ENCODE measurements around the gene GABBR2.

The GABBR2 gene

DNA sequence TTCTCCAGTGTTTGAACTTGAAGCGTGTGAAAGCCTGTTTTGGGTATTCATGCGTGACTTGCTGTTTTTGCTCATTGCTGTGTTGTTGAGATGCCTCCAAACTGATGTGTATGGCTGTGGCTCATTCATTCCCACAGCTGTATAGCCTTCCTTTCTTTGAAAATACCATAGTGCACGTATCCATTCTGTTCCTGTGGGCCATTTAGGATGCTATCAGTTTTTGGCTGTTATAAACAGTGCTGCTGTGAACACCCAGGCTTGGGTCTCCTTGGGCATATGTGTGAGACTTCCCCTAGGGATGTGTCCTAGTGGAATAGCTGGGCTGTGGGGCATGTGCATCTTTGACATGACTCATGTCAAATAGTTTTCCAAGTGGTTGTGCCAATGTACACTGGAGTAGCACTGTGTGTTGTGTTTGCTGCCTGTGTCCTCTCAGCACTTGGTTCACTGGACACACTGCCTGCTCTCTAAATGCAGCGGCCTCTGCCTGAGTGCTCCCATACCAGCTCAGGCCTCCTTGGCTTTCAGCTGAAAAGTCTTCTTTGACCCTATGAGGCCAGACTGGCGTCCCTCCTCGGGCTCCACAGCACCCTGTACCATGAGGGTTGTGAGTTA lies 350.7 kb downstream of the GABBR2 start:
- Mint-ChIP-seq H3K36me3 (ENCODE audit: low read depth) (no peaks in the 10 kb centered on the region), H3K27me3 (peaks cover 4% of the 10 kb centered on the region), H3K9me3 (no peaks in the 10 kb centered on the region), H3K4me1 (no peaks in the 10 kb centered on the region), H3K27ac (no peak overlapping the region), H3K4me3 (no peak overlapping the region)
- DNase-seq (no peak), ATAC-seq (no peak)

GRCh38 chr9:98356953-98357690 lies 351.6 kb downstream of the GABBR2 start:
- ATAC-seq = no peak
- Mint-ChIP-seq H3K36me3 (ENCODE audit: low read depth) (no peaks in the 10 kb centered on the region), H3K4me1 (no peaks in the 10 kb centered on the region), H3K27me3 (peaks cover 4% of the 10 kb centered on the region), H3K27ac (no peak overlapping the region), H3K9me3 (no peaks in the 10 kb centered on the region), H3K4me3 (no peak overlapping the region)
- no peak for DNase-seq

- Mint-ChIP-seq H3K9me3 (peaks cover 7% of the 10 kb centered on the region), H3K27ac (no peak overlapping the region)
- no peak for ATAC-seq
Observed at GRCh38 chr9:98356326-98356725, 352.4 kb downstream of the GABBR2 start.

GRCh38 chr9:98351370-98351769 lies 357.4 kb downstream of the GABBR2 start:
- peaks cover 18% of the 10 kb centered on the region for H3K9me3 Mint-ChIP-seq
- no peak for DNase-seq
- no peak for ATAC-seq
- H3K4me1 Mint-ChIP-seq = no peaks in the 10 kb centered on the region
- H3K27me3 Mint-ChIP-seq = peaks cover 46% of the 10 kb centered on the region
- no peak overlapping the region for H3K27ac Mint-ChIP-seq
- H3K36me3 Mint-ChIP-seq (ENCODE audit: low read depth) = peaks cover 2% of the 10 kb centered on the region
- H3K4me3 Mint-ChIP-seq = no peak overlapping the region

More at GRCh38 chr9:98356326-98356725, 352.4 kb downstream of the GABBR2 start:
- H3K27me3 Mint-ChIP-seq = peaks cover 11% of the 10 kb centered on the region
- no peak for DNase-seq
- no peak overlapping the region for H3K4me3 Mint-ChIP-seq
- H3K36me3 Mint-ChIP-seq (ENCODE audit: low read depth) = no peaks in the 10 kb centered on the region
- H3K4me1 Mint-ChIP-seq = no peaks in the 10 kb centered on the region

GRCh38 chr9:98347642-98348041 lies 361.1 kb downstream of the GABBR2 start:
- Mint-ChIP-seq H3K36me3 (ENCODE audit: low read depth) (peaks cover 2% of the 10 kb centered on the region), H3K27me3 (peaks cover 55% of the 10 kb centered on the region), H3K4me1 (no peaks in the 10 kb centered on the region), H3K27ac (no peak overlapping the region), H3K4me3 (no peak overlapping the region), H3K9me3 (peaks cover 18% of the 10 kb centered on the region)
- DNase-seq (no peak), ATAC-seq (no peak)

DNA sequence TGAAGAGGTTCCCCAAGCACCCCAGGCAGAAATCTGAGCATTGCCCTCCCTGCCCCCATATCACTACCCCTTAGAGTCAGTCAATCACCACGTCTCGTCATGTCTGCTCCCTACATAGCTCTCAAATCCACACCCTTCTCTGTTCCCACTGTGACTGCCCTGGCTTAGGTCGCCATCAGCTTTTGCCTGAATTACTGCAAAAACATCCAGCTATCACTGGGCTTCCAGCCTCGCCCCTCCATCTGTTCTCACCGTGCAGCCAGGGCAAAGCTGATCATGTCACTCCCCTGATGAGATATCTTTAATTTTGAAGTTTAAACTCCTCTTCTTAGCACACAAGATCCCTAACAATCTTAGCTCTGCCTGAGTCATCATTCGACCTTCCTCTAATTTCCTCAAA lies 363.7 kb downstream of the GABBR2 start:
- ATAC-seq (no peak), DNase-seq (no peak)
- H3K9me3 Mint-ChIP-seq = peaks cover 5% of the 10 kb centered on the region
- H3K27me3 Mint-ChIP-seq = peaks cover 38% of the 10 kb centered on the region
- H3K4me1 Mint-ChIP-seq = no peaks in the 10 kb centered on the region
- H3K4me3 Mint-ChIP-seq = no peak overlapping the region
- no peaks in the 10 kb centered on the region for H3K36me3 Mint-ChIP-seq (ENCODE audit: low read depth)
- H3K27ac Mint-ChIP-seq = no peak overlapping the region

GRCh38 chr9:98344581-98344980 lies 364.2 kb downstream of the GABBR2 start:
- Mint-ChIP-seq H3K4me3 (no peak overlapping the region), H3K36me3 (ENCODE audit: low read depth) (no peaks in the 10 kb centered on the region), H3K9me3 (peaks cover 9% of the 10 kb centered on the region), H3K27ac (no peak overlapping the region), H3K4me1 (no peaks in the 10 kb centered on the region), H3K27me3 (peaks cover 38% of the 10 kb centered on the region)
- ATAC-seq (no peak), DNase-seq (no peak)

DNA sequence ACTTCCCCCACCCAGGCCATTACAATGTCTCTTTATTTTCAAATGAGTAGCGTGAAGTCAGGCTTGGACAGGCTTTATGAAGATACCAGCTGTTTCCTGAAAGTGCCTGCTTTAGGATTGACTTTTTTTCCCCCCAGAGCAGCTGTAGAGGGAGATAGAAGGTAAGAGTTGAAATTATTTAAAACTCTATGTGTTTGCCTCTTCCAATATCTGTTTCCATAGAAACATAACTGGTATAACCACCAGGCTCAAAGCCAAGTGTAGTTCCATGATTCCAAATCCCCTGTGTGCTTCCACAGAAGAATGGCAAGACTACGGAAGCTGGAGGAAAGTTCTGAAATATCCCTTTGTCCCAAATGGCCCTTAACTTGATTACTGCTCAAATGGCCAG lies 365.9 kb downstream of the GABBR2 start:
- no peaks in the 10 kb centered on the region for H3K36me3 Mint-ChIP-seq (ENCODE audit: low read depth)
- no peak for DNase-seq
- H3K4me1 Mint-ChIP-seq = no peaks in the 10 kb centered on the region
- no peak overlapping the region for H3K27ac Mint-ChIP-seq
- H3K9me3 Mint-ChIP-seq = peaks cover 4% of the 10 kb centered on the region
- ATAC-seq = no peak
- peaks cover 32% of the 10 kb centered on the region for H3K27me3 Mint-ChIP-seq
- no peak overlapping the region for H3K4me3 Mint-ChIP-seq

DNA sequence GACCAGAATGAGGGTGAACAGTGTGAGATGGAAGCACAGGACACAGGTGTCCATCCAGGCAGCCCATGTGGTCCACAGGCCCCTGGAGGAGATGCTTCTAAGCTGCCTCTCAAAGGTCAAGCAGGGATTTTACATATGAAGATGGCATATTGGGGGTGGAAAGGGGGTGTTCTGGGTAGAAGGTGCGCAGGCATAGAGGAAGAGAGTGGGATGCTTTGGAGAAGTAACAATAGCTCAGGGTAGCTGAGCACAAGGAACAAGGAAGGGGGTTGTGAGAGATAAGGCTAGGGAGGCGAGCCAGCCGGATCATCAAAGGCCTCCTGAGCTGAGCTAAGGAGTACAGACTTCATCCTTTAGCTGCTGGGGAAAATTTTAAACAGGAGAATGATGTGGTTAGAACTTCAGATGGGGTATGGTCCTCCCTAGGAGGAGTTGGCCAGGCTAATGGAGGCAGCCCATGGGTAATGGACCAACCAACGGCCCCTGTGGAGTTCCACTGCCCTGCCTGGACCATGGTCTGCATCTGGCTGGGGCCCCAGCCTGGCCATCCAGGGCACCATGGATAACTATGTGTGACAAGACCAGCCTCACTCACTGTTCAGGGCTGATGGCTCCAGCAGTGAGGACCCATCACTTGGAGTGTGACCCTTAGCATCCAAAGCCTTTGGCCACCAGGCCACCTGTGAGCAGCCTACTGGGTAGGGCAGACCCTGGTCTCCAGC lies 366.5 kb downstream of the GABBR2 start:
- DNase-seq (no peak), ATAC-seq (no peak)
- H3K36me3 Mint-ChIP-seq (ENCODE audit: low read depth) = no peaks in the 10 kb centered on the region
- peaks cover 32% of the 10 kb centered on the region for H3K27me3 Mint-ChIP-seq
- H3K9me3 Mint-ChIP-seq = peaks cover 3% of the 10 kb centered on the region
- H3K27ac Mint-ChIP-seq = no peak overlapping the region
- H3K4me1 Mint-ChIP-seq = no peaks in the 10 kb centered on the region
- no peak overlapping the region for H3K4me3 Mint-ChIP-seq

GRCh38 chr9:98341157-98342097 lies 367.3 kb downstream of the GABBR2 start:
- H3K27ac Mint-ChIP-seq = no peak overlapping the region
- peaks cover 30% of the 10 kb centered on the region for H3K27me3 Mint-ChIP-seq
- no peaks in the 10 kb centered on the region for H3K36me3 Mint-ChIP-seq (ENCODE audit: low read depth)
- no peak for ATAC-seq
- peaks cover 3% of the 10 kb centered on the region for H3K9me3 Mint-ChIP-seq
- no peak overlapping the region for H3K4me3 Mint-ChIP-seq
- no peaks in the 10 kb centered on the region for H3K4me1 Mint-ChIP-seq
- no peak for DNase-seq

DNA sequence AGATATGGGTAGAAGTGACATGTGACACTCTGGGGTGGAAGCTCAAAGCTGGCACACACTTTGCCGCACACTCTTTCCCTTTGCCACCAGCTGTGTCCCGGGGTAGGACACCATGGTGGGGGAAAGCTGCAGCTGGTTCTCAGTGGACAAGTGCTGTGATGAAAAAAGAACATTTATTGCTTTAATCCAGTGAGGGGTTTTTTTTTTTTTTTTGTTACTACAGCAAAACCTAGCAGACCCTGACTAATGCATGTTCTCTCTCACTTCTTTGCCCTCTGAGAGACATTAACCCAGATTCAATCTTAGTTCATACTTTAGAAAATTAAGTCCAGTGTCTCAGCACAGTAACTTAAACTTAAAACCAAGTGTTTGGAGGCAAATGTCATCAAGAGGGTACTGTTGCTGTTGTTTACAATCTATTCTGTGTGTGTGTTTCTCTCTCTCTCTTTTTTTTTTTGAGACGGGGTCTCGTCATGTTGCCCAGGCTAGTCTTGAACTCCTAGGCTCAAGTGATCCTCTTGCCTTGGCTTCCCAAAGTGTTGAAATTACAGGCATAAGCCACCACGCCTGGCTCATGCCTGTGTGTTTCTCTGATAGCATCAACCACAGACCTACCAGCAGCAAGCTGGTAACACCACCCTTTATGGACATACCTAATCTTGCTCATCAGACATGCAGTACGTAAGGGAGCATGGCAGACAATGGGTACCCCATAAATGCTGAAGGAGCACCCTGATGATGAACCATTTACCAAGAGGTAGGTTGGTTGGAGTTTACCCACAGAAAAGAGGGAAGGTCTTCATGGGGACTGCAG lies 368.5 kb downstream of the GABBR2 start:
- Mint-ChIP-seq H3K4me1 (no peaks in the 10 kb centered on the region), H3K36me3 (ENCODE audit: low read depth) (no peaks in the 10 kb centered on the region), H3K27me3 (peaks cover 34% of the 10 kb centered on the region), H3K9me3 (peaks cover 3% of the 10 kb centered on the region), H3K27ac (no peak overlapping the region), H3K4me3 (no peak overlapping the region)
- no peak for ATAC-seq
- no peak for DNase-seq

GRCh38 chr9:98335661-98336060 lies 373.1 kb downstream of the GABBR2 start:
- Mint-ChIP-seq H3K9me3 (peaks cover 3% of the 10 kb centered on the region), H3K4me1 (no peaks in the 10 kb centered on the region), H3K36me3 (ENCODE audit: low read depth) (no peaks in the 10 kb centered on the region), H3K27me3 (peaks cover 27% of the 10 kb centered on the region), H3K27ac (no peak overlapping the region), H3K4me3 (no peak overlapping the region)
- DNase-seq (no peak), ATAC-seq (no peak)

DNA sequence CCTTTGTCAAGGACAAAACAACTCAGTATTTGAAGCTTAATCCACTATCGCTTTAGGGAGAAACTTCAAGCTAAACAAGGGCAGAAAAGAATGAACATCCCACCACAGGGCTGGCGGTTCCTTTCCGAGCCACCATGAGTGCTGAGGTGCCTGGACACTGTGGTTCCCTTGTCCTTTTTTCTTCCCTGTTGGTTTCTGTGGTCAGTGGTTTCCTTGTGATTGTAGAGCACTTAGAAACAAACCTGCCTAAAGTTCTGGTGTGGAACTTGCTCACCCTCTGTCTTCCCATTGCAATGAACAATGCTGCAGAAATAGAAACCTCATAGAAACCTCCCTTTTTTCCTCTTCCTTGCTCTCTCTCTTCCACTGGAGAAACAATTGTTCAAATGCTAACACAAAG lies 373.9 kb downstream of the GABBR2 start:
- Mint-ChIP-seq H3K9me3 (peaks cover 2% of the 10 kb centered on the region), H3K4me3 (no peak overlapping the region), H3K36me3 (ENCODE audit: low read depth) (no peaks in the 10 kb centered on the region), H3K4me1 (no peaks in the 10 kb centered on the region), H3K27ac (no peak overlapping the region), H3K27me3 (peaks cover 29% of the 10 kb centered on the region)
- ATAC-seq = no peak
- no peak for DNase-seq

Data from activated naive CD8-positive, alpha-beta T cell treated with anti-CD3 and anti-CD28 coated beads, Interleukin-2, amount 50 U/mL, for 24 hours (primary cell).